HEK293 (cell line): ENCODE measurements around the gene ERAP2.
A peak's percentile ranks its signal among the peaks of the same experiment; 100 is the strongest.

Experiments used
- GLIS1 ChIP-seq: fragments of 450-650 bp; formaldehyde crosslinking; IDR thresholded peaks from 2 replicates; pipeline ENCODE4 v1.5.1; 2016; ENCODE audit warnings: missing biosample characterization, missing genetic modification characterization
- GLIS2 ChIP-seq: fragments of 450-650 bp; formaldehyde crosslinking; IDR thresholded peaks from 2 replicates; pipeline ENCODE4 v1.5.1; 2016; ENCODE audit warnings: missing biosample characterization, missing genetic modification characterization
- HOXD13 ChIP-seq: sonication (generic); formaldehyde crosslinking; IDR thresholded peaks from 2 replicates; pipeline ENCODE4 v1.8.0; 2022; ENCODE audit warnings: missing genetic modification reagents, borderline replicate concordance
- MZF1 ChIP-seq: fragments of 450-650 bp; formaldehyde crosslinking; IDR thresholded peaks from 2 replicates; pipeline ENCODE4 v1.5.1; 2017; ENCODE audit warnings: missing biosample characterization, missing genetic modification characterization, borderline replicate concordance
- TRIM28 ChIP-seq: IDR thresholded peaks from 2 replicates; pipeline ENCODE4 v1.6.1; 2011; ENCODE audit warnings: low read length, control low read depth, borderline replicate concordance
- ZBTB17 ChIP-seq: fragments of 450-650 bp; formaldehyde crosslinking; IDR thresholded peaks from 2 replicates; pipeline ENCODE4 v1.5.1; 2016; ENCODE audit warnings: missing biosample characterization, missing genetic modification characterization
- ZBTB7A ChIP-seq: fragments of 450-650 bp; formaldehyde crosslinking; IDR thresholded peaks from 2 replicates; pipeline ENCODE4 v1.5.1; 2016; ENCODE audit warnings: low read depth, missing biosample characterization, missing genetic modification characterization
- ZIC2 ChIP-seq: fragments of 450-650 bp; formaldehyde crosslinking; IDR thresholded peaks from 2 replicates; pipeline ENCODE4 v1.5.1; 2016; ENCODE audit warnings: missing biosample characterization, missing genetic modification characterization
- ZNF132 ChIP-seq: fragments of 450-650 bp; formaldehyde crosslinking; IDR thresholded peaks from 2 replicates; pipeline ENCODE4 v1.5.1; 2017; ENCODE audit warnings: missing biosample characterization, missing genetic modification characterization, borderline replicate concordance
- ZNF157 ChIP-seq: fragments of 450-650 bp; formaldehyde crosslinking; IDR thresholded peaks from 2 replicates; pipeline ENCODE4 v1.5.1; 2016; ENCODE audit warnings: missing biosample characterization, missing genetic modification characterization
- ZNF16 ChIP-seq: fragments of 450-650 bp; formaldehyde crosslinking; IDR thresholded peaks from 2 replicates; pipeline ENCODE4 v1.5.1; 2016; ENCODE audit warnings: low read depth, missing biosample characterization, missing genetic modification characterization
- ZNF169 ChIP-seq: fragments of 450-650 bp; formaldehyde crosslinking; IDR thresholded peaks from 2 replicates; pipeline ENCODE4 v1.5.1; 2016; ENCODE audit warnings: missing biosample characterization, missing genetic modification characterization
- ZNF175 ChIP-seq: fragments of 450-650 bp; formaldehyde crosslinking; IDR thresholded peaks from 2 replicates; pipeline ENCODE4 v1.5.1; 2016; ENCODE audit warnings: missing biosample characterization, missing genetic modification characterization
- ZNF202 ChIP-seq: fragments of 450-650 bp; formaldehyde crosslinking; IDR thresholded peaks from 2 replicates; pipeline ENCODE4 v1.5.1; 2016; ENCODE audit warnings: missing biosample characterization, missing genetic modification characterization, borderline replicate concordance
- ZNF239 ChIP-seq: fragments of 450-650 bp; formaldehyde crosslinking; IDR thresholded peaks from 2 replicates; pipeline ENCODE4 v1.5.1; 2016; ENCODE audit warnings: missing biosample characterization, missing genetic modification characterization
- ZNF335 ChIP-seq: fragments of 450-650 bp; formaldehyde crosslinking; conservative IDR thresholded peaks from 2 replicates; pipeline ENCODE4 v1.5.1; 2016; ENCODE audit warnings: missing biosample characterization, missing genetic modification characterization
- ZNF366 ChIP-seq: fragments of 450-650 bp; formaldehyde crosslinking; conservative IDR thresholded peaks from 2 replicates; pipeline ENCODE4 v1.5.1; 2016; ENCODE audit warnings: missing biosample characterization, missing genetic modification characterization
- ZNF510 ChIP-seq: fragments of 450-650 bp; formaldehyde crosslinking; IDR thresholded peaks from 2 replicates; pipeline ENCODE4 v1.5.1; 2018; ENCODE audit warnings: mild to moderate bottlenecking, missing genetic modification characterization, missing biosample characterization; ENCODE audit not compliant: insufficient replicate concordance
- ZNF707 ChIP-seq: fragments of 450-650 bp; formaldehyde crosslinking; IDR thresholded peaks from 2 replicates; pipeline ENCODE4 v1.5.1; 2016; ENCODE audit warnings: missing biosample characterization, missing genetic modification characterization
- ZNF776 ChIP-seq: fragments of 450-650 bp; formaldehyde crosslinking; IDR thresholded peaks from 2 replicates; pipeline ENCODE4 v1.5.0; 2017; ENCODE audit warnings: missing biosample characterization, missing genetic modification characterization, borderline replicate concordance
- ZNF830 ChIP-seq: fragments of 450-650 bp; IDR thresholded peaks from 2 replicates; pipeline ENCODE4 v1.5.0; 2018; ENCODE audit warnings: missing biosample characterization, missing genetic modification characterization, low read depth, mild to moderate bottlenecking, moderate library complexity
- ZXDB ChIP-seq: fragments of 450-650 bp; formaldehyde crosslinking; IDR thresholded peaks from 2 replicates; pipeline ENCODE4 v1.5.1; 2016; ENCODE audit warnings: missing biosample characterization, missing genetic modification characterization
- TF ChIP-seq, protein P1 (sequence below): fragments of 450-650 bp; formaldehyde crosslinking; IDR thresholded peaks from 2 replicates; pipeline ENCODE4 v1.5.1; 2016; ENCODE audit warnings: missing biosample characterization, missing genetic modification characterization
- TF ChIP-seq, protein P2 (sequence below): fragments of 450-650 bp; formaldehyde crosslinking; IDR thresholded peaks from 2 replicates; pipeline ENCODE4 v1.5.1; 2016; ENCODE audit warnings: missing biosample characterization, missing genetic modification characterization
- TF ChIP-seq, protein P3 (sequence below): fragments of 450-650 bp; formaldehyde crosslinking; IDR thresholded peaks from 2 replicates; pipeline ENCODE4 v1.5.1; 2016; ENCODE audit warnings: missing biosample characterization, missing genetic modification characterization
- TF ChIP-seq, protein P4 (sequence below): fragments of 450-650 bp; formaldehyde crosslinking; IDR thresholded peaks from 2 replicates; pipeline ENCODE4 v1.5.1; 2017; ENCODE audit warnings: missing biosample characterization, missing genetic modification characterization
- TF ChIP-seq, protein P5 (sequence below): fragments of 450-650 bp; formaldehyde crosslinking; IDR thresholded peaks from 2 replicates; pipeline ENCODE4 v1.5.1; 2016; ENCODE audit warnings: missing biosample characterization, missing genetic modification characterization
- TF ChIP-seq, protein P6 (sequence below): fragments of 450-650 bp; formaldehyde crosslinking; IDR thresholded peaks from 2 replicates; pipeline ENCODE4 v1.5.1; 2016; ENCODE audit warnings: missing biosample characterization, missing genetic modification characterization

Gene ERAP2

DNA sequence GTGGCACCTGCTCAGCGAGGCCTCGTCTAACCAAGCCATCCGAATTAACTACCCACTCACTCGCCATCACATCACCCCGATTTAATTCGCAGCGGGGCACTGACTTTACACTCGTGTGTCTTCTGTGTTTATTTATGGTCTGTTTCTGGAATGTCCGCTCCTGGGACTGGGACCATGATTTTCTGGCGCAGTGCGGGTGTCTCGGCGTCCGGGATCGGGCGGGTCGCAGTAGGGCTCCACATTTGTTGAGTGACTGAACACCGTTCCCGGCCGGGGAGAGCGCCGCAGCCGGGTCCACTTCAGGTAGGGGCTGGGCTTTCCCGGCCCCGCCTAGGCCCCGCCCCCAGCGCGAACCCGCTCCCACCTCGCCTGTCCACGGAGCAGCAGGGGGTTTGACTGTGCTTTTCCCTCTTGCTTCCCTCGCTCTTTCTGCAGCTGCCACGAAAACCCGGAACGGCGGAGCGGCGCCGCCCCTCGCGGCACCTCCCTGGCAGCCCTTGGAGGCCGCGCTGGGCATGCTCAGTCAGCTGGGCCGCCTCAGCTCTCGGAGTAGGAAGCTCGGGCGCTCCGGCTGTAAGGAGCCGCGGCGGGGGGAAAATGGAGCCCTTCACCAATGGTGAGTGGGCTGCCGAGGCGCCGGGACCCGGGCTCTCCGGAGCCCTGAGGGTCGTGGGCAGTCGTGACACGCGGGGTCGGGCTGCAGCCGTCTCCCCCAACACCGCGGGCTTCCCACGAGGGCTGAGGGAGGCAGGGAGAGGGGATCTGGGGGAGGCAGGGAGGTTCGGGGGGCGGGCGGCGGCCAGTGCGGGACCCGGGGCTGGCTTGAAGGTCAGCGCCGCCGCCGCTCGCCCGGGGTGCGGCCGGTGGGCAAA lies 59.5 kb downstream of the ERAP2 start, which contains the start of gene LNPEP (continued):
- TF ChIP-seq, protein P1, sequence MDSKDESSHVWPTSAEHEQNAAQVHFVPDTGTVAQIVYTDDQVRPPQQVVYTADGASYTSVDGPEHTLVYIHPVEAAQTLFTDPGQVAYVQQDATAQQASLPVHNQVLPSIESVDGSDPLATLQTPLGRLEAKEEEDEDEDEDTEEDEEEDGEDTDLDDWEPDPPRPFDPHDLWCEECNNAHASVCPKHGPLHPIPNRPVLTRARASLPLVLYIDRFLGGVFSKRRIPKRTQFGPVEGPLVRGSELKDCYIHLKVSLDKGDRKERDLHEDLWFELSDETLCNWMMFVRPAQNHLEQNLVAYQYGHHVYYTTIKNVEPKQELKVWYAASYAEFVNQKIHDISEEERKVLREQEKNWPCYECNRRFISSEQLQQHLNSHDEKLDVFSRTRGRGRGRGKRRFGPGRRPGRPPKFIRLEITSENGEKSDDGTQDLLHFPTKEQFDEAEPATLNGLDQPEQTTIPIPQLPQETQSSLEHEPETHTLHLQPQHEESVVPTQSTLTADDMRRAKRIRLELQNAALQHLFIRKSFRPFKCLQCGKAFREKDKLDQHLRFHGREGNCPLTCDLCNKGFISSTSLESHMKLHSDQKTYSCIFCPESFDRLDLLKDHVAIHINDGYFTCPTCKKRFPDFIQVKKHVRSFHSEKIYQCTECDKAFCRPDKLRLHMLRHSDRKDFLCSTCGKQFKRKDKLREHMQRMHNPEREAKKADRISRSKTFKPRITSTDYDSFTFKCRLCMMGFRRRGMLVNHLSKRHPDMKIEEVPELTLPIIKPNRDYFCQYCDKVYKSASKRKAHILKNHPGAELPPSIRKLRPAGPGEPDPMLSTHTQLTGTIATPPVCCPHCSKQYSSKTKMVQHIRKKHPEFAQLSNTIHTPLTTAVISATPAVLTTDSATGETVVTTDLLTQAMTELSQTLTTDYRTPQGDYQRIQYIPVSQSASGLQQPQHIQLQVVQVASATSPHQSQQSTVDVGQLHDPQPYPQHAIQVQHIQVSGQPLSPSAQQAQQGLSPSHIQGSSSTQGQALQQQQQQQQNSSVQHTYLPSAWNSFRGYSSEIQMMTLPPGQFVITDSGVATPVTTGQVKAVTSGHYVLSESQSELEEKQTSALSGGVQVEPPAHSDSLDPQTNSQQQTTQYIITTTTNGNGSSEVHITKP (tag by site-specific recombination): peak; percentile 88
- TF ChIP-seq GLIS1 (tag by site-specific recombination) (peak; percentile 96), ZNF169 (tag by site-specific recombination) (no peak), ZNF202 (tag by site-specific recombination) (no peak), ZNF366 (tag by site-specific recombination) (peak; percentile 100), GLIS2 (peak; percentile 100), ZNF776 (tag by site-specific recombination) (no peak), MZF1 (tag by site-specific recombination) (peak; percentile 57; the same call in 1 of the 2 replicates), ZNF132 (no peak), ZNF16 (tag by site-specific recombination) (no peak), ZNF510 (tag by site-specific recombination) (no peak), ZBTB17 (tag by site-specific recombination) (peak; percentile 78), ZNF239 (tag by site-specific recombination) (no peak), ZNF830 (tag by site-specific recombination) (no peak), ZNF707 (tag by site-specific recombination) (no peak), ZIC2 (tag by site-specific recombination) (peak; percentile 90), TRIM28 (no peak), ZNF335 (tag by site-specific recombination) (peak; percentile 95), ZNF157 (tag by site-specific recombination) (no peak), ZXDB (tag by site-specific recombination) (peak; percentile 96), ZNF175 (no peak), HOXD13 (CRISPR knock-in tag) (no peak), ZBTB7A (tag by site-specific recombination) (peak; percentile 96)
- TF ChIP-seq, protein P2, sequence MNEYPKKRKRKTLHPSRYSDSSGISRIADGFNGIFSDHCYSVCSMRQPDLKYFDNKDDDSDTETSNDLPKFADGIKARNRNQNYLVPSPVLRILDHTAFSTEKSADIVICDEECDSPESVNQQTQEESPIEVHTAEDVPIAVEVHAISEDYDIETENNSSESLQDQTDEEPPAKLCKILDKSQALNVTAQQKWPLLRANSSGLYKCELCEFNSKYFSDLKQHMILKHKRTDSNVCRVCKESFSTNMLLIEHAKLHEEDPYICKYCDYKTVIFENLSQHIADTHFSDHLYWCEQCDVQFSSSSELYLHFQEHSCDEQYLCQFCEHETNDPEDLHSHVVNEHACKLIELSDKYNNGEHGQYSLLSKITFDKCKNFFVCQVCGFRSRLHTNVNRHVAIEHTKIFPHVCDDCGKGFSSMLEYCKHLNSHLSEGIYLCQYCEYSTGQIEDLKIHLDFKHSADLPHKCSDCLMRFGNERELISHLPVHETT (tag by site-specific recombination): peak; percentile 71
- TF ChIP-seq, protein P3, sequence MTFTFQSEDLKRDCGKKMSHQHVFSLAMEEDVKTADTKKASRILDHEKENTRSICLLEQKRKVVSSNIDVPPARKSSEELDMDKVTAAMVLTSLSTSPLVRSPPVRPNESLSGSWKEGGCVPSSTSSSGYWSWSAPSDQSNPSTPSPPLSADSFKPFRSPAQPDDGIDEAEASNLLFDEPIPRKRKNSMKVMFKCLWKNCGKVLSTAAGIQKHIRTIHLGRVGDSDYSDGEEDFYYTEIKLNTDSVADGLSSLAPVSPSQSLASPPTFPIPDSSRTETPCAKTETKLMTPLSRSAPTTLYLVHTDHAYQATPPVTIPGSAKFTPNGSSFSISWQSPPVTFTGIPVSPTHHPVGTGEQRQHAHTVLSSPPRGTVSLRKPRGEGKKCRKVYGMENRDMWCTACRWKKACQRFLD: no peak
- TF ChIP-seq, protein P4, sequence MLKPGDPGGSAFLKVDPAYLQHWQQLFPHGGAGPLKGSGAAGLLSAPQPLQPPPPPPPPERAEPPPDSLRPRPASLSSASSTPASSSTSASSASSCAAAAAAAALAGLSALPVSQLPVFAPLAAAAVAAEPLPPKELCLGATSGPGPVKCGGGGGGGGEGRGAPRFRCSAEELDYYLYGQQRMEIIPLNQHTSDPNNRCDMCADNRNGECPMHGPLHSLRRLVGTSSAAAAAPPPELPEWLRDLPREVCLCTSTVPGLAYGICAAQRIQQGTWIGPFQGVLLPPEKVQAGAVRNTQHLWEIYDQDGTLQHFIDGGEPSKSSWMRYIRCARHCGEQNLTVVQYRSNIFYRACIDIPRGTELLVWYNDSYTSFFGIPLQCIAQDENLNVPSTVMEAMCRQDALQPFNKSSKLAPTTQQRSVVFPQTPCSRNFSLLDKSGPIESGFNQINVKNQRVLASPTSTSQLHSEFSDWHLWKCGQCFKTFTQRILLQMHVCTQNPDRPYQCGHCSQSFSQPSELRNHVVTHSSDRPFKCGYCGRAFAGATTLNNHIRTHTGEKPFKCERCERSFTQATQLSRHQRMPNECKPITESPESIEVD: no peak
- TF ChIP-seq, protein P5, sequence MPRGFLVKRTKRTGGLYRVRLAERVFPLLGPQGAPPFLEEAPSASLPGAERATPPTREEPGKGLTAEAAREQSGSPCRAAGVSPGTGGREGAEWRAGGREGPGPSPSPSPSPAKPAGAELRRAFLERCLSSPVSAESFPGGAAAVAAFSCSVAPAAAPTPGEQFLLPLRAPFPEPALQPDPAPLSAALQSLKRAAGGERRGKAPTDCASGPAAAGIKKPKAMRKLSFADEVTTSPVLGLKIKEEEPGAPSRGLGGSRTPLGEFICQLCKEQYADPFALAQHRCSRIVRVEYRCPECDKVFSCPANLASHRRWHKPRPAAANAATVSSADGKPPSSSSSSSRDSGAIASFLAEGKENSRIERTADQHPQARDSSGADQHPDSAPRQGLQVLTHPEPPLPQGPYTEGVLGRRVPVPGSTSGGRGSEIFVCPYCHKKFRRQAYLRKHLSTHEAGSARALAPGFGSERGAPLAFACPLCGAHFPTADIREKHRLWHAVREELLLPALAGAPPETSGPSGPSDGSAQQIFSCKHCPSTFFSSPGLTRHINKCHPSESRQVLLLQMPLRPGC (tag by site-specific recombination): peak; percentile 60; the same call in 1 of the 2 replicates
- TF ChIP-seq, protein P6, sequence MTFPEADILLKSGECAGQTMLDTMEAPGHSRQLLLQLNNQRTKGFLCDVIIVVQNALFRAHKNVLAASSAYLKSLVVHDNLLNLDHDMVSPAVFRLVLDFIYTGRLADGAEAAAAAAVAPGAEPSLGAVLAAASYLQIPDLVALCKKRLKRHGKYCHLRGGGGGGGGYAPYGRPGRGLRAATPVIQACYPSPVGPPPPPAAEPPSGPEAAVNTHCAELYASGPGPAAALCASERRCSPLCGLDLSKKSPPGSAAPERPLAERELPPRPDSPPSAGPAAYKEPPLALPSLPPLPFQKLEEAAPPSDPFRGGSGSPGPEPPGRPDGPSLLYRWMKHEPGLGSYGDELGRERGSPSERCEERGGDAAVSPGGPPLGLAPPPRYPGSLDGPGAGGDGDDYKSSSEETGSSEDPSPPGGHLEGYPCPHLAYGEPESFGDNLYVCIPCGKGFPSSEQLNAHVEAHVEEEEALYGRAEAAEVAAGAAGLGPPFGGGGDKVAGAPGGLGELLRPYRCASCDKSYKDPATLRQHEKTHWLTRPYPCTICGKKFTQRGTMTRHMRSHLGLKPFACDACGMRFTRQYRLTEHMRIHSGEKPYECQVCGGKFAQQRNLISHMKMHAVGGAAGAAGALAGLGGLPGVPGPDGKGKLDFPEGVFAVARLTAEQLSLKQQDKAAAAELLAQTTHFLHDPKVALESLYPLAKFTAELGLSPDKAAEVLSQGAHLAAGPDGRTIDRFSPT (tag by site-specific recombination): no peak; the same call in 1 of the 2 replicates
